Stimulated activated naive CD8-positive, alpha-beta T cell treated with anti-CD3 and anti-CD28 coated beads, Interleukin-15, Interleukin-2, amounts not matched to agents 100 ng/mL and 50 ng/mL, for 24 hours (primary cell): ENCODE data around the gene SEC14L2.

Source experiments
- H3K27ac Mint-ChIP-seq: one replicate; pipeline ENCODE4 v1.8.0; 2021; ENCODE audit warnings: mild to moderate bottlenecking, mixed read lengths
- H3K27me3 Mint-ChIP-seq: one replicate; pipeline ENCODE4 v1.8.0; 2021; ENCODE audit warnings: mixed read lengths
- H3K36me3 Mint-ChIP-seq: one replicate; pipeline ENCODE4 v1.8.0; 2021; ENCODE audit warnings: low read depth, mixed read lengths
- H3K4me1 Mint-ChIP-seq: one replicate; pipeline ENCODE4 v1.8.0; 2021; ENCODE audit warnings: low read depth, mixed read lengths
- H3K4me3 Mint-ChIP-seq: one replicate; pipeline ENCODE4 v1.8.0; 2021; ENCODE audit warnings: mild to moderate bottlenecking, mixed read lengths
- H3K9me3 Mint-ChIP-seq: one replicate; pipeline ENCODE4 v1.8.0; 2021; ENCODE audit warnings: mixed read lengths

Gene SEC14L2

DNA sequence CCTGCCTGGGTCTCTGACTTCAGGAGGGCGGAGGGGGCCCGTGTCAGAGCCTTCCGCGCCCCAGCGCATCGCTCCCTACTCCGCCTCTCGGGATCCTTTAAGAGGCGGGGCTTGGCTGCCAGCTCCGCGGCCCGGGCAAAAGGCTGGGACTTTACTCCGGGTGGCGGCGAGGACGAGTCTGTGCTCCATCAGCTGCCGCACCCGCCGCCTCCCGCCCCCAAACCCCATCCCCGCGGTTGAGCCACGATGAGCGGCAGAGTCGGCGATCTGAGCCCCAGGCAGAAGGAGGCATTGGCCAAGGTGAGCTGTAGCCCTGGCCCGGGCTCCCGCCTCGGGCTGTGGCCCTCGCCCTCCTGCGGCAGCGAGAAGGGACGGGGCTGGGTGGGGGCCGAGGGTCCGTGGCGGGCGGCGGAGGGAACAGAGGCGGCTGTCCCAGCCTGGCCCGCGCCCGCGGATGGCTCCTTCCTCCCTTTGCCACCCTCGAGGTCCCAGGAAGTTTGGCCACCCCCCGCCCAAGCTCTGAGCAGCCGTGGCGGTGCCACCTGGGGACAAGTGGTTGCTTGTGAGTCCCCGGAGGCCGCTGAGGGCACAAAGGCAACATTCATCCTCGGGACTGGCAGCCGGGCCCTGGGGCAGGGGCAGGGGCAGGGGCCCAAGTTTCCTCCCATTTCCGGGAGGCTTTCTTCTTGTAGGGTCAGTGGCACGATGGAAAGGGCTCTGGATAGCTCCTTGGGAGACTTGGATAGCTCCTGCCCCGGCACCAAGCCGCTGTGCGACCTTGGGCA is at the start of gene SEC14L2:
Gene SEC14L2 (plus strand): TSS at position 148 of the 785 bp plus-strand sequence. CDS start 99 bp downstream, at position 247.
- Mint-ChIP-seq H3K4me1 (peaks cover 47% of the 10 kb centered on the region), H3K27ac (peak within 1 kb of the TSS; percentile 76), H3K36me3 (no peaks in the 10 kb centered on the region), H3K4me3 (peak within 1 kb of the TSS; percentile 86), H3K27me3 (no peaks in the 10 kb centered on the region), H3K9me3 (no peaks in the 10 kb centered on the region)

DNA sequence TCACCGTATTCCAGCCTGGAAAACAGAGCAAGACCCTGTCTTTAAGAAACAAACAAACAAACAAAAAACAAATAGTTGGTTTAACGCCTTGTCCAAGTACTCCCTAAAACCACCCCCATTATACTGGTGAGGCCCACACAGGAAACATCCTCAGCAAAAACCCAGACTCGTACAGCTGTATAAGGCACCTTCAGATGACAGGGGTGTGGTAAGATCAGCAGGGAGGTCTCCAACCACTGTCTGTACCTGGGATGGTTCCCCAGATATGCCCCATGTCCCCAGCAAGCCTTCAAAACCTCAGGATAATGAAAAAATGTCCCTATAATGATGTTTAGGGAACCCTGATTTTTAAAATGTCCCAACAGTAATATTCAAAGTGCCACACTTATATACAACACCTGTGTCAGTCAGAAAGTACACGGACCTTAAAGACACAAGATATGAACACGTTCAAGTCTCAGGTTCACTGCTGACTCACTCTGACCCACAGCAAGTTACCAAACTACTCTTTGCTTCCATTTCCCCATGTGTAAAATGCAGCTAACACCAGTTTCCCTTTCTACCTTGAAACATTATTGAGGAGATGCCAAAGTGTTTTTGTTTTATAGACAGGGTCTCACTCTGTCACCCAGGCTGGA is 49.4 kb upstream of the SEC14L2 start:
- Mint-ChIP-seq H3K4me1 (peaks cover 60% of the 10 kb centered on the region), H3K9me3 (no peaks in the 10 kb centered on the region), H3K27ac (peak overlapping the region; percentile 86), H3K4me3 (peak overlapping the region; percentile 55), H3K27me3 (no peaks in the 10 kb centered on the region), H3K36me3 (peaks cover 90% of the 10 kb centered on the region)

DNA sequence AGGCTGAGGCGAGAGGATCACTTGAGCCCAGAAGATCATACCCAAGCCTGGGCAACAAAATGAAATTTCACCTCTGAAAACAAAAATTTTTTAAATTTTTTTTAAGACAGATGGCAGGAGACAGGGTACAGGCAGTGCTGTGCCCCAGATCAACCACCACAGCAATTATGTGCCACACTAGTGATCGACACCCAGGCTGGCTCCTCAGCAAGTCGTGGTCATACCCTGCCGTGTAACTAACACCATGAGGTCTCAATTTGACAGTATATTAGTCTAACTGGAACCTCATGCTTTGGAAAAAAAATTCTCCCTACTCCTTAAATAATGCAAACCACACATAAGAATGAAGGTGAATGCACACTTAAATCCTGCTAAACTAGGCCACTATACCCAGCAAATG is 48.4 kb upstream of the SEC14L2 start:
- no peaks in the 10 kb centered on the region for H3K27me3 Mint-ChIP-seq
- peak overlapping the region; percentile 27 for H3K4me3 Mint-ChIP-seq
- H3K27ac Mint-ChIP-seq: peak overlapping the region; percentile 81
- peaks cover 87% of the 10 kb centered on the region for H3K36me3 Mint-ChIP-seq
- H3K4me1 Mint-ChIP-seq: peaks cover 67% of the 10 kb centered on the region
- no peaks in the 10 kb centered on the region for H3K9me3 Mint-ChIP-seq

DNA sequence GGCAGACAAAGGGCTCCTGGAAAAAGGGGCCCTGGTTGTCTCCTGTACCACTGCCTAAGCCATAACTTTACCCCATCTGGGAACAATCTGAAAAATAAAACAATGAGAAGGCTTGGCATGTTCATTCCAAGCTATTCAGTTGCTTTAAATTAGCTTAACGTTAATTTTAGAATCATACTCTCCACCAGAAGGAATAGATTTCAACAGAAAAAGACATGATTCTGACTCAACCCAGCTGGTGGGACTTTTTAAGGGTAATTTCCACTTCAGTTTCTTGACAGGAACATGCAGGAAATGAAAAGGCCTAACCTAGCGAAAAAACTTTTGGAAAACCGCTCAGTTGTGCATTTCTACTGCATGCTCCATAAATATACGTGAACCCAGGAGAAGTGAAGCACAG is 48.0 kb upstream of the SEC14L2 start:
- Mint-ChIP-seq H3K27ac (peak overlapping the region; percentile 81), H3K27me3 (no peaks in the 10 kb centered on the region), H3K36me3 (peaks cover 86% of the 10 kb centered on the region), H3K4me3 (peak overlapping the region; percentile 27), H3K9me3 (no peaks in the 10 kb centered on the region), H3K4me1 (peaks cover 71% of the 10 kb centered on the region)

DNA sequence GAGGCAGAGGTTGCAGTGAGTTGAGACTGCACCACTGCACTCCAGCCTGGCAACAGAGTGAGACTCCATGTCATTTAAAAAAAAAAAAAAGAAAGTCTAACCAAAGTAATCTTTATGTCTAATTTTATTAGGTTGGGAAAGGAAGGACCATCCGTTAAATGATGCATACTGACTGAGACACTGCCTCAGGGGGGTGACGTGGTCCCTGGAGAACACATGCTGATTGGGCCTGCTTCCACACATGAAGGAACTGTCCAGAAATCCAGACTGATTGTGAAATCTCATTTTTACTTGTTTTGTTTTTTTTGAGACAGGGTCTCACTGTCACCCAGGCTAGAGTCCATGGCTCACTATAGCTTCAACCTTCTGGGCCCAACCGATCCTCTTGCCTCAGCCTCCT is 45.6 kb upstream of the SEC14L2 start:
- no peak overlapping the region for H3K4me3 Mint-ChIP-seq
- H3K36me3 Mint-ChIP-seq: peaks cover 80% of the 10 kb centered on the region
- no peaks in the 10 kb centered on the region for H3K9me3 Mint-ChIP-seq
- H3K27me3 Mint-ChIP-seq: no peaks in the 10 kb centered on the region
- peaks cover 87% of the 10 kb centered on the region for H3K4me1 Mint-ChIP-seq
- peak overlapping the region; percentile 40 for H3K27ac Mint-ChIP-seq

DNA sequence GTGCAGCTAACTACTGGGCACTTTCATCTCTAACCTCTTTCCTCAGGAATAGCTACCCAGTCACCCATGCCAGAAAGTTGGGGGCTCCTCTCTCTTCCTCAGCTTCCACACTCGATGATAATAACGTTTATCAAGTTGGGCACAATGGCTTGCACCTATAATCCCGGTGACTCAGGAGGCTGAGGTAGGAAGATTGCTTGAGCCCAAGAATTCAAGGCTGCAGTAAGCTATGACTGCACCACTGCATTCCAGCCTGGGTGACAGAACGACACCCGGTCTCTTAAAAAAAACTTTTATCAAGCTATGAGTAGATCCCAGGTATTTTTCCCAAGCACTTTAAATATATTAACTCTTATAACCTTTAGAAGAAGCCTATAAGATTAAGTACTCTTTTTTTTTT is 42.2 kb upstream of the SEC14L2 start:
- Mint-ChIP-seq H3K4me3 (peak overlapping the region; percentile 96), H3K27me3 (no peaks in the 10 kb centered on the region), H3K27ac (peak overlapping the region; percentile 75), H3K9me3 (no peaks in the 10 kb centered on the region), H3K36me3 (peaks cover 54% of the 10 kb centered on the region), H3K4me1 (peaks cover 68% of the 10 kb centered on the region)

DNA sequence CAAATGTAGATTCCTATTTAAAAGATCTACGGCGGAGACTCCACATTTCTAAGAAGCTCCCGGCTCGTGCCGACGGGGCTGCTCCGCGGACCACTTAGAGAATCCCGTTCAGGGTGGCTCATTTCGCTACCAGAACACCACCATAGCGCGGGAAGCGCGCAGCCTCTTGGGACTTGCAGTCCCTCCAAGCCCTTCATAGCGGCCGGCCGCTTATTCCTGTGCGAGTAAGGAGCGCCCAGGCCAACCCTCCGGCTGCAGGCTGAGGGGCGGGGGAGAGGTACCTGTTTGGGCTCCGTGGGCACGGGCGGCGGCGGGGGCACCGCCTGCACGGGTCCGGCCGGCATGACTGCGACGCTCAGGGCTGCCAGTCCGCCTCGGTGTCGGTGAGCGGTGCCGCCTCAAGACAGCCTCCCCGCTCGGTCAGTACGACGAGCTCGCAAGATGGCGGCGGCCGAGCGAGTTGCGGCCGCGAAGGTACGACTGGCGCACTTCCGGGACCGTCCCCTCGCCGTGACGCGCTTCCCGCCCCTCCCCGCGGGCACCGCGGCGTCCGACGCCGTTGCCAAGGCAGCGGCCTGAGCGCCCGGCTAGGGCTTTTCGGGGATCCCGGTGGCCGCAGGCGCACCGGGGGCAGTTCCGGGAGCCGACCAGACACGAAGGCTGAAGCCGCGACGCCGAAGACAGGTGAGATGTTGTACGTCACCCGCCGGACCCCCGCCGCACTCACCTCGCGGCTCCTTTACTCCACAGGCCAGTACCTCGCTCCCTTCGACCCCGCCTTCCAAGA is 40.2 kb upstream of the SEC14L2 start, which contains the start of the genes CCDC157 and SF3A1:
Gene CCDC157 (plus strand): TSS at position 559 of the 787 bp plus-strand sequence. CDS start 8,994 bp downstream, outside the sequence.
Gene SF3A1 (minus strand): TSS at position 446 of the 787 bp plus-strand sequence. CDS start 102 bp downstream, at position 344.
- peak within 1 kb of the TSS; percentile 96 for H3K4me3 Mint-ChIP-seq
- peaks cover 36% of the 10 kb centered on the region for H3K36me3 Mint-ChIP-seq
- no peaks in the 10 kb centered on the region for H3K27me3 Mint-ChIP-seq
- peaks cover 48% of the 10 kb centered on the region for H3K4me1 Mint-ChIP-seq
- no peaks in the 10 kb centered on the region for H3K9me3 Mint-ChIP-seq
- peak within 1 kb of the TSS; percentile 88 for H3K27ac Mint-ChIP-seq

DNA sequence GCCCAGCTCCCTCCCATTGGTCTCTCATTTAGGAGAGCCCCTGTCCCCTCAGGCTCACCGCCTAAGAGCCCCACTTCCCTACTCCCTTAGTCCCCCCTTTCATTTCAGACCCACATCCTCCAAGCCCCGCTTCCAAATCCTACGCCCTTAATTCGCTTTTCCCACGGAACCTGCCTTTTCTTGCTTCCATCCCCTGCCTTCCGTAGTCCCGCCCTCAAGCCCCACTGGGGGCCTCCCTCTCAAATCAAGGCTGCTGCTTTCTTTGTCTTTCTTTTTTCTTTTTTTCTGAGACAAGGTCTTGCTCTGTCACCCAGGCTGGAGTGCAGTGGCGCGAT is 39.6 kb upstream of the SEC14L2 start:
- no peaks in the 10 kb centered on the region for H3K9me3 Mint-ChIP-seq
- peaks cover 30% of the 10 kb centered on the region for H3K36me3 Mint-ChIP-seq
- peaks cover 45% of the 10 kb centered on the region for H3K4me1 Mint-ChIP-seq
- peak overlapping the region; percentile 81 for H3K27ac Mint-ChIP-seq
- peak overlapping the region; percentile 96 for H3K4me3 Mint-ChIP-seq
- no peaks in the 10 kb centered on the region for H3K27me3 Mint-ChIP-seq

DNA sequence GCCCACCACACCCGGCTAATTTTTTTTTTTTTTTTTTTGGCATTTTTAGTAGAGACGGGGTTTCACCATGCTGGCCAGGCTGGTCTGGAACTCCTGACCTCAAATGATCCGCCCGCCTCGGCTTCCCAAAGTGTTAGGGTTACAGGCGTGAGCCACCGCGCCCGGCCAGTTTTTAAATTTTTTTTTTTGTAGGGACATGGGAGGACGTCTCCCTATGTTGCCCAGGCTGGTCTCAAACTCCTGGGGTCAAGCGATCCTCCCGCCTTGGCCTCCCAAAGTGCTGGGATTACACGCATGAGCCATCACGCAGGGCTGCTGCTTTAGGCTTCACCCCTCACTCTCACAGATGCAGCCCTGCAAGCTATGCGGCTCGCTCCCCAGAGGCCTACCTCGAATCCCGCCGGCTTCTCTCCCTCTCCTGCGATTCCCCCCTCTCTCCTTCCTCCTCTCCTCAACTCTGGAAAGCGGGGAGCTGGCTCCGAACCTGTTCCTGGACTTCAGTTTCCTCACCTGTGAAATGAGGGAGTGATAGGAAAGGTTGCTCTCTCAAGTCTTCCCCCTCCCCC is 39.1 kb upstream of the SEC14L2 start:
- H3K27me3 Mint-ChIP-seq: no peaks in the 10 kb centered on the region
- peak overlapping the region; percentile 47 for H3K27ac Mint-ChIP-seq
- no peaks in the 10 kb centered on the region for H3K9me3 Mint-ChIP-seq
- peak overlapping the region; percentile 96 for H3K4me3 Mint-ChIP-seq
- H3K36me3 Mint-ChIP-seq: peaks cover 25% of the 10 kb centered on the region
- peaks cover 41% of the 10 kb centered on the region for H3K4me1 Mint-ChIP-seq

DNA sequence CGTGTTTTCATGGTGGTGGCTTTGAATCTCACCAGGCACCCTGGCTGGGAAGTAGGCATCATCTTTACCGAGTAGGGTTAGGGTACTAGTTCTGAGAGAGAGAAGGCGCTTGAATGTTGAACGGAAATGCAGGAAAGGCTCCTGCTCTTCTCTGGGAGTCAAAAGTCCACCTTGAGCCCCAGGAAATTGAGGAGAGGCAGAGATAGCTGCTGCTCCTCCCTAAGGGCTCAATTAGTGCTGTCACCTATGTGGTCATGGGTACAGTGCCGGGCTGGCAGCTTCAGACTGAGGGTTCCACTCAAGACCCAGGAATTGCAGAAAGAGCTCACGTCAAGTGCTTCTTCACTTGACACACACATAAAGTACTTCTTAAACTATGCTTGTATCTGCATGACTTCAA is 38.3 kb upstream of the SEC14L2 start:
- Mint-ChIP-seq H3K27ac (no peak overlapping the region), H3K9me3 (no peaks in the 10 kb centered on the region), H3K4me1 (peaks cover 36% of the 10 kb centered on the region), H3K4me3 (no peak overlapping the region), H3K36me3 (peaks cover 21% of the 10 kb centered on the region), H3K27me3 (no peaks in the 10 kb centered on the region)

DNA sequence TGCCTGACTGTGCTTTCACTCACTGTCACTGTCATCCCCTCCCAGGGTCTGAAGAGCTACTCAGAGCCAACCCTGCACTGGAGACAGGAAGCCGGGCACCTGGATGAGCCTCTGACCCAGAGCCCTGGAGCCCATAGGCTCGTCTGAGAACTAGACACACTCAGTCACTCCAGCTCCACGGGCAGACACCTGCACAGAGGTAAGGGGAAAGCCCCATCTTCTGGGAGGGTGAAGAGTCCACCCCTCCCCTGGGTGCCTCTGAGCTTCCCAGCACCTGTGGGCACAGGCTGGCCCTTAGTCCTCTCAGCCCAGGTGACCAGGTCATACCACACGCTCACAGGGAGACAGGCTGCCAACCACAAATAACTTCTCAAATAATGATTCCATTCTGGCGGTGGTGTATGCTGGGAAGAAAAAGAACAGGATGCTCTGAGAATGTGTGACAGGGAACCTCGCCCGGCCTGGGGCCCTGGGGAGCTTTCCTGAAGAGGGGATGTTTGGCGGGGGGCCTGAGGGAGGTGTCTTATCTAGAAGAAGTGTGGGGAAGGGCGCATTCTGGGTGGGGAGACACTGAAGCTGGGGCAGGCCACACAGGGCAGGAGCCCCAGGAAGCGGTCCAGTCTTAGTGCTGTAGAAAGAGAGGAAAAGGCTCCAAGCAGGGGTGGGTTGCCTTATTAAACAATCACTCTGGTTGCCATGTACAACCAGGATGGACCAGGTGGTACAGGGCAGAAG is 34.7 kb upstream of the SEC14L2 start:
- H3K4me3 Mint-ChIP-seq: no peak overlapping the region
- peaks cover 9% of the 10 kb centered on the region for H3K4me1 Mint-ChIP-seq
- no peaks in the 10 kb centered on the region for H3K27me3 Mint-ChIP-seq
- no peaks in the 10 kb centered on the region for H3K9me3 Mint-ChIP-seq
- no peaks in the 10 kb centered on the region for H3K36me3 Mint-ChIP-seq
- H3K27ac Mint-ChIP-seq: no peak overlapping the region

DNA sequence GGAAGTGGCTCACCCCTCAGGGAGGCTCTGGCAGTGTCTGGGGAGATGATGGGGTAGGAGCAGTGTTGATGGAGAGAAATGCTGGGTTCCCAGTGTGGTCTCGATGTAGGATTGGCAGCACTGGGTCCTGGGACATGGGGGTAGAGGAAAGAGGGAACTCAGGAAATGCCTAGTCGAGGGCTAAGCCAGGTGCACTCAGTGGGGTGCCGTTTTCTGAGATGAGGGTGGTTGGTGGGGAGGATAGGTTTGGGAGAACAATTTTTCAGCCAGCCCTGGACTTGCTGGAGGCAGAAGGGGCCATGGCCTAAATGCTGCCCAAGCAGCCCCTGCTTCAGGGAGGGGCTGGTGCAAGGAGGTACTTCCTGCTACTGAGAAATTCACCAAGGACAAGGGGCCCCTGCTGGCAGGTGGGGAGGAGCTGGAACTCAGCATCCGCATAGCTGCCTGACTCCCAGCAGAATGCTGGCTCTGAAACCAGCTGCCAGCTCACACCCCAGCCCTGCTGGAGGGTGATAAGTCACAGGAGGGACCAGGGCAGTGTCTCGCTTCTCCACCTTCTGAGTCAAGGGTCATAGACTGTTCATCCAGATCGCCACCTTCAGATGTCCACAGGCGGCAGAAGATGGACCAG is 34.1 kb upstream of the SEC14L2 start:
- no peak overlapping the region for H3K4me3 Mint-ChIP-seq
- no peaks in the 10 kb centered on the region for H3K27me3 Mint-ChIP-seq
- no peaks in the 10 kb centered on the region for H3K36me3 Mint-ChIP-seq
- H3K27ac Mint-ChIP-seq: no peak overlapping the region
- H3K4me1 Mint-ChIP-seq: peaks cover 4% of the 10 kb centered on the region
- no peaks in the 10 kb centered on the region for H3K9me3 Mint-ChIP-seq

DNA sequence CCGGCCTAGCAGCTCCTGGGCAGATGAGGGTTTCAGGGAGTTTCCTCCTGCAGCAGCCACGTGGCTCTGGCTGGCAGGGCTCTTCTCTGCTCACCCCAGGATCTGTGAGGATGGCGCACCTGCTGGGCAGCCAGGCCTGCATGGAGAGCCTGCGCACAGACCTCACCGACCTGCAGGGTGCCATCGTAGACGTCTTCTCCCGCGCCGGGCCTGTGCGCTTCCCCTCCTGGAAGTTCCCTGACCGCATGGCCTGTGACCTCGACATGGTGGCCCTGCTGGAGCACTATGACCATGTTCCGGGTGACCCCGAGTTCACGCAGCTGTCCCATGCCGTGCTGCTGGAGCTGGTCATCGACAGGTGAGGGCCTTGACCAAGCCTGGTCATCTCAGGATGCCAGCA is 30.9 kb upstream of the SEC14L2 start:
- Mint-ChIP-seq H3K9me3 (no peaks in the 10 kb centered on the region), H3K4me3 (no peak overlapping the region), H3K36me3 (no peaks in the 10 kb centered on the region), H3K4me1 (no peaks in the 10 kb centered on the region), H3K27me3 (no peaks in the 10 kb centered on the region), H3K27ac (no peak overlapping the region)

DNA sequence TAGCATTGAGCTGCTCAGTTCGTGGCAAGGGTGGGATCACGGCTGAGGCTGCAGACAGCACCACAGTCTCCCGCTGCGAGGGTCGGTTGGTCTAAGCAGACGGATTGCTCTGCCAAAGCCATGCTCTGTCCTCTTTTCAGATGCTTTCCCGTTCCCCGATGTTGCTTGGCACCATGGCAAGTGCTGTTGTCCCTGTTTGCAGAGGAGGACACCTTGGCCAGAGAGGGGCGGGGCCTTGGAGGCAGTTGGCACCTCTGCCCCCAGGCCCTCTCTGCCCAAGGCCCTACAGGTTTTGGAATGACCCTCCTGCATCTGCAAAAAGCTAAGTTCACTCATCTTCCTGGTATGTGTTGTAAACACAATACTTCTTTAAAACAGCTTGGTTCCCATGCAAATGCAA is 28.4 kb upstream of the SEC14L2 start:
- H3K4me3 Mint-ChIP-seq: no peak overlapping the region
- H3K27me3 Mint-ChIP-seq: no peaks in the 10 kb centered on the region
- no peak overlapping the region for H3K27ac Mint-ChIP-seq
- H3K4me1 Mint-ChIP-seq: no peaks in the 10 kb centered on the region
- H3K36me3 Mint-ChIP-seq: no peaks in the 10 kb centered on the region
- no peaks in the 10 kb centered on the region for H3K9me3 Mint-ChIP-seq
